Measurements from ENCODE around the gene ERRFI1.
"Not testable (repeated sequence)": the region's sequence is repeated elsewhere in the genome, so short reads cannot be mapped to it uniquely, and the experiment has no call there.

The ERRFI1 gene

GRCh38 chr1:8026153-8026975 is at the start of gene ERRFI1:
TSS of gene ERRFI1 (minus strand) at chr1:8026309. CDS start at chr1:8015619, 10,690 bp downstream.
- peak; percentile 83 for DNase-seq (ENCODE audit: low read depth)

- no peak for DNase-seq (ENCODE audit: low read depth)
Measured at GRCh38 chr1:8075511-8076051, 49.5 kb upstream of the ERRFI1 start.

- DNase-seq (ENCODE audit: low read depth): no peak
Measured at GRCh38 chr1:8073112-8073855, 47.2 kb upstream of the ERRFI1 start.

GRCh38 chr1:8070381-8070811 is 44.3 kb upstream of the ERRFI1 start:
- no peak for DNase-seq (ENCODE audit: low read depth)

- not testable (repeated sequence) for DNase-seq (ENCODE audit: low read depth)
Measured at GRCh38 chr1:8069614-8070320, 43.7 kb upstream of the ERRFI1 start.

- DNase-seq (ENCODE audit: low read depth): no peak
Measured at GRCh38 chr1:8065369-8065768, 39.3 kb upstream of the ERRFI1 start.

GRCh38 chr1:8063298-8064036 is 37.4 kb upstream of the ERRFI1 start:
- no peak for DNase-seq (ENCODE audit: low read depth)

- DNase-seq (ENCODE audit: low read depth): no peak
Measured at GRCh38 chr1:8062861-8063260, 36.8 kb upstream of the ERRFI1 start.

- no peak for DNase-seq (ENCODE audit: low read depth)
Measured at GRCh38 chr1:8061673-8062386, 35.7 kb upstream of the ERRFI1 start.

GRCh38 chr1:8061210-8061609 is 35.1 kb upstream of the ERRFI1 start:
- no peak for DNase-seq (ENCODE audit: low read depth)

GRCh38 chr1:8059161-8059622 is 33.1 kb upstream of the ERRFI1 start:
- no peak for DNase-seq (ENCODE audit: low read depth)

- not testable (repeated sequence) for DNase-seq (ENCODE audit: low read depth)
Measured at GRCh38 chr1:8057779-8058178, 31.7 kb upstream of the ERRFI1 start.

GRCh38 chr1:8055973-8056372 is 29.9 kb upstream of the ERRFI1 start:
- no peak for DNase-seq (ENCODE audit: low read depth)

- DNase-seq (ENCODE audit: low read depth): no peak
Measured at GRCh38 chr1:8053878-8054567, 27.9 kb upstream of the ERRFI1 start.

- no peak for DNase-seq (ENCODE audit: low read depth)
Measured at GRCh38 chr1:8051650-8052049, 25.5 kb upstream of the ERRFI1 start.

- not testable (repeated sequence) for DNase-seq (ENCODE audit: low read depth)
Measured at GRCh38 chr1:8049229-8049628, 23.1 kb upstream of the ERRFI1 start.

- no peak for DNase-seq (ENCODE audit: low read depth)
Measured at GRCh38 chr1:8047686-8048445, 21.8 kb upstream of the ERRFI1 start.

GRCh38 chr1:8047112-8047511 is 21.0 kb upstream of the ERRFI1 start:
- DNase-seq (ENCODE audit: low read depth): no peak

GRCh38 chr1:8046391-8046790 is 20.3 kb upstream of the ERRFI1 start:
- no peak for DNase-seq (ENCODE audit: low read depth)
